ENCODE data around the gene ZNF70.

GRCh38 chr22:23763954-23764353 is 13.0 kb upstream of the ZNF70 start:
- no peak for TF ChIP-seq CTCF (conservative IDR thresholded peaks at IDR 0.05; ENCODE audit: low read depth, low read length)
- TF ChIP-seq EZH2 (IDR thresholded peaks at IDR 0.05; ENCODE audit: low read length, unreplicated experiment): no peak
- TF ChIP-seq EZH2phosphoT487 (IDR thresholded peaks at IDR 0.05; ENCODE audit: borderline replicate concordance, low read length): no peak
